ENCODE data around the gene CALB2.

- no peak for TF ChIP-seq POLR2A (IDR thresholded peaks at IDR 0.05; ENCODE audit: low read depth, low read length)
- TF ChIP-seq POLR2AphosphoS5 (IDR thresholded peaks at IDR 0.05; ENCODE audit: low read depth, low read length) = no peak
Measured at GRCh38 chr16:71412270-71413160, 54.0 kb downstream of the CALB2 start.

All from GM12892 (cell line).